ENCODE measurements around the gene YDJC.

DNA sequence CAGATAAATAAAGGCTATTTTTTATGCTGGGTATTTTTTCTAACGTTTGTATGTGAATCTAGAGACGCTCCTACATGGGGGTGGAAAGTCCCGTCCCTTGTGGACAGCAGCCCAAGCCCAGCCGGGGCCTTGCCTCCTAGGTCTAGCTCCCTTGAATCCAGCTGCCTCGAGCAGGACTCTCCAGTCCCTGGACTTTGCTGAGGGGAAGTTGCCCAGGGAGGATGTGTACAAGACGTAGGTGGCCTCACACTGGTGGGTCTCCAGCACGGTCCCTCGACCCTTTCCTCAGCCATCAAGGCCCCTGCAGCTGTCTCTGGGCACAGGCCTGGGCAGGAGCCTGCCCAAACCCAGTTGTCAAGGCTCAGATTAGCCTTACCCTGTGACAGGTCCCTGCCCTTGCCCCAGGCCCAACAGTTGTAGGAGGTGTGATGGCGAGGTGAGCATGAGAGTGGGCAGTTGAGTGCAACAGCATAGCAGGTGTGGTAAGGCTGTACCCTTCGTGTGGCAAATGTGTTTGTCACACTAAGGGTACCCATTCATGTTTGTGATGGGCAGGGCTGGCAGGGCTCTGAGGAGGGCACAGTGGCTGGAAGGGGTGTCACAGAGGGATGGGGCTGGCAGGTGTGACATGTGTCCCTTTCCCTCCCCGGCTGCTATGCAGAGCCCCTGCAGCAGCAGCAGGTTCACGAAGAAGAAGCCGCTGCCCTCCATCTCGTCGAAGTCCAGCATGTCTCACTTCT is 6.1 kb upstream of the YDJC start:
- TF ChIP-seq CTCF (conservative IDR thresholded peaks at IDR 0.05; ENCODE audit: low read length): no peak
- no peak for TF ChIP-seq EZH2phosphoT487 (IDR thresholded peaks at IDR 0.05; ENCODE audit: borderline replicate concordance)

Measured in Loucy (cell line).